Measurements from ENCODE around the gene CCNY. TPM values are rescaled to one million over a fixed set of nuclear protein-coding genes. Genes with fewer than 3 reads are reported as not detected.

The CCNY gene
- total RNA-seq, 4 donors from 2014 or later = 22.4 to 35.1 (median 29.9) TPM

GRCh38 chr10:35394934-35395333 is 58.6 kb downstream of the CCNY start:
- no peaks in the 10 kb centered on the region for H3K9me3 ChIP-seq
- TF ChIP-seq EP300 (IDR thresholded peaks at IDR 0.05) (no peak), POLR2AphosphoS5 (IDR thresholded peaks at IDR 0.05) (no peak), POLR2A (IDR thresholded peaks at IDR 0.05) (no peak), CTCF (IDR thresholded peaks at IDR 0.05) (no peak)
- no peak overlapping the region for H3K4me3 ChIP-seq
- peaks cover 13% of the 10 kb centered on the region for H3K4me1 ChIP-seq
- H3K27ac ChIP-seq = no peak overlapping the region
- peaks cover 3% of the 10 kb centered on the region for H3K36me3 ChIP-seq
- DNase-seq (ENCODE audit: low spot score in 2 of 2) = no peak
- 88% methylated on average over 3 of the region's 3 CpGs for WGBS
- H3K27me3 ChIP-seq = no peaks in the 10 kb centered on the region

GRCh38 chr10:35396560-35397434 is 60.5 kb downstream of the CCNY start:
- Histone ChIP-seq H3K9me3 (no peaks in the 10 kb centered on the region), H3K27me3 (no peaks in the 10 kb centered on the region), H3K4me3 (no peak overlapping the region), H3K27ac (no peak overlapping the region), H3K36me3 (peaks cover 3% of the 10 kb centered on the region), H3K4me1 (peaks cover 24% of the 10 kb centered on the region)
- WGBS = 96% methylated on average over 3 of the region's 12 CpGs
- TF ChIP-seq POLR2AphosphoS5 (IDR thresholded peaks at IDR 0.05) = no peak
- no peak for DNase-seq (ENCODE audit: low spot score in 2 of 2)

GRCh38 chr10:35397953-35398352 is 61.6 kb downstream of the CCNY start:
- no peak for DNase-seq (ENCODE audit: low spot score in 2 of 2)
- no peak for TF ChIP-seq POLR2AphosphoS5 (IDR thresholded peaks at IDR 0.05)
- no peak for TF ChIP-seq CTCF (IDR thresholded peaks at IDR 0.05)
- no peak for TF ChIP-seq EP300 (IDR thresholded peaks at IDR 0.05)
- no peak for TF ChIP-seq POLR2A (IDR thresholded peaks at IDR 0.05)
- Histone ChIP-seq H3K36me3 (peaks cover 3% of the 10 kb centered on the region), H3K27me3 (no peaks in the 10 kb centered on the region), H3K4me1 (peaks cover 24% of the 10 kb centered on the region), H3K9me3 (no peaks in the 10 kb centered on the region), H3K27ac (no peak overlapping the region), H3K4me3 (no peak overlapping the region)
- 61% methylated on average over 3 of the region's 4 CpGs for WGBS

GRCh38 chr10:35398355-35398754 is 62.0 kb downstream of the CCNY start:
- DNase-seq (ENCODE audit: low spot score in 2 of 2) = no peak
- no peak overlapping the region for H3K4me3 ChIP-seq
- no peaks in the 10 kb centered on the region for H3K9me3 ChIP-seq
- peaks cover 24% of the 10 kb centered on the region for H3K4me1 ChIP-seq
- H3K27me3 ChIP-seq = no peaks in the 10 kb centered on the region
- no peak for TF ChIP-seq CTCF (IDR thresholded peaks at IDR 0.05)
- no peak for TF ChIP-seq POLR2AphosphoS5 (IDR thresholded peaks at IDR 0.05)
- 70% methylated on average over 8 of the region's 8 CpGs for WGBS
- no peak overlapping the region for H3K27ac ChIP-seq
- H3K36me3 ChIP-seq = peaks cover 3% of the 10 kb centered on the region

GRCh38 chr10:35398908-35399307 is 62.6 kb downstream of the CCNY start:
- Histone ChIP-seq H3K4me1 (peaks cover 27% of the 10 kb centered on the region), H3K36me3 (peaks cover 3% of the 10 kb centered on the region), H3K9me3 (no peaks in the 10 kb centered on the region), H3K4me3 (no peak overlapping the region), H3K27me3 (no peaks in the 10 kb centered on the region), H3K27ac (no peak overlapping the region)
- TF ChIP-seq POLR2AphosphoS5 (IDR thresholded peaks at IDR 0.05) = no peak
- TF ChIP-seq EP300 (IDR thresholded peaks at IDR 0.05) = no peak
- no peak for TF ChIP-seq CTCF (IDR thresholded peaks at IDR 0.05)
- no peak for TF ChIP-seq POLR2A (IDR thresholded peaks at IDR 0.05)
- WGBS = 92% methylated on average over 7 of the region's 7 CpGs
- DNase-seq (ENCODE audit: low spot score in 2 of 2) = no peak

Measured in suprapubic skin (tissue), 4 donors.